ENCODE data around the gene GUCY1B1.

GUCY1B1 gene

GRCh38 chr4:155799116-155799793 lies 40.4 kb downstream of the GUCY1B1 start:
- no peak for DNase-seq (ENCODE audit: low spot score)

GRCh38 chr4:155799794-155800123 lies 40.9 kb downstream of the GUCY1B1 start:
- no peak for DNase-seq (ENCODE audit: low spot score)

- no peak for DNase-seq (ENCODE audit: low spot score)
Observed at GRCh38 chr4:155800685-155801343, 42.0 kb downstream of the GUCY1B1 start.

GRCh38 chr4:155802190-155802959 lies 43.6 kb downstream of the GUCY1B1 start:
- DNase-seq (ENCODE audit: low spot score), result peak; percentile 20

GRCh38 chr4:155805016-155805415 lies 46.2 kb downstream of the GUCY1B1 start:
- DNase-seq (ENCODE audit: low spot score), result no peak

GRCh38 chr4:155807021-155807420 lies 48.2 kb downstream of the GUCY1B1 start:
- DNase-seq (ENCODE audit: low spot score), result no peak

GRCh38 chr4:155809835-155810234 lies 51.0 kb downstream of the GUCY1B1 start:
- peak; percentile 58 for DNase-seq (ENCODE audit: low spot score)

GRCh38 chr4:155811083-155811482 lies 52.3 kb downstream of the GUCY1B1 start:
- DNase-seq (ENCODE audit: low spot score), result no peak

GRCh38 chr4:155818639-155819038 lies 59.8 kb downstream of the GUCY1B1 start:
- DNase-seq (ENCODE audit: low spot score), result no peak

- DNase-seq (ENCODE audit: low spot score), result no peak
Observed at GRCh38 chr4:155819066-155819465, 60.2 kb downstream of the GUCY1B1 start.

- no peak for DNase-seq (ENCODE audit: low spot score)
Observed at GRCh38 chr4:155820887-155821518, 62.2 kb downstream of the GUCY1B1 start.

- DNase-seq (ENCODE audit: low spot score), result no peak
Observed at GRCh38 chr4:155822572-155822971, 63.8 kb downstream of the GUCY1B1 start.

- no peak for DNase-seq (ENCODE audit: low spot score)
Observed at GRCh38 chr4:155828628-155829027, 69.8 kb downstream of the GUCY1B1 start.

GRCh38 chr4:155832664-155833063 lies 73.8 kb downstream of the GUCY1B1 start:
- no peak for DNase-seq (ENCODE audit: low spot score)

GRCh38 chr4:155837203-155837796 lies 78.5 kb downstream of the GUCY1B1 start:
- DNase-seq (ENCODE audit: low spot score), result no peak

- no peak for DNase-seq (ENCODE audit: low spot score)
Observed at GRCh38 chr4:155842080-155842479, 83.3 kb downstream of the GUCY1B1 start.

- DNase-seq (ENCODE audit: low spot score), result no peak
Observed at GRCh38 chr4:155846929-155847328, 88.1 kb downstream of the GUCY1B1 start.

- DNase-seq (ENCODE audit: low spot score), result no peak
Observed at GRCh38 chr4:155849042-155849441, 90.2 kb downstream of the GUCY1B1 start.

GRCh38 chr4:155853189-155853588 lies 94.4 kb downstream of the GUCY1B1 start:
- no peak for DNase-seq (ENCODE audit: low spot score)

- no peak for DNase-seq (ENCODE audit: low spot score)
Observed at GRCh38 chr4:155854582-155855226, 95.9 kb downstream of the GUCY1B1 start.

- DNase-seq (ENCODE audit: low spot score), result no peak
Observed at GRCh38 chr4:155855897-155856296, 97.1 kb downstream of the GUCY1B1 start.

Measured in globus pallidus (tissue), 1 donor.